Hematopoietic multipotent progenitor cell (in vitro differentiated cells): Measurements from ENCODE around the gene UBAC1. TPM values are rescaled to one million over a fixed set of nuclear protein-coding genes. Genes with fewer than 3 reads are reported as not detected.
"Not testable (repeated sequence)": the region's sequence is repeated elsewhere in the genome, so short reads cannot be mapped to it uniquely, and the experiment has no call there.

Source experiments
- DNase-seq, 3 donors: peaks; one replicate each; pipeline ENCODE4 v3.0.0-alpha.2; 2011 to 2015; ENCODE audit warnings: low read depth in 2 of 3, low spot score in 2 of 3
- total RNA-seq: library from RNA; depleted of rRNA; stranded (reverse); fragments of >200 nt; gene quantifications from one replicate; pipeline ENCODE4 v1.2.3, GENCODE V29; 2012

UBAC1 gene
- total RNA-seq, 1 donor = 31.5 TPM

- no peak for DNase-seq
Observed at GRCh38 chr9:135979547-135980166, 18.5 kb upstream of the UBAC1 start.

GRCh38 chr9:135978642-135979546, 17.7 kb upstream of the UBAC1 start:
- DNase-seq = peak; percentile 34 to 75 (median 47)

GRCh38 chr9:135976944-135977343, 15.8 kb upstream of the UBAC1 start:
- no peak for DNase-seq

GRCh38 chr9:135976531-135976930, 15.4 kb upstream of the UBAC1 start:
- DNase-seq = no peak

GRCh38 chr9:135975834-135976233, 14.7 kb upstream of the UBAC1 start:
- DNase-seq = no peak

GRCh38 chr9:135974220-135974573, 13.0 kb upstream of the UBAC1 start:
- DNase-seq = no peak

- peak in 1 of 3 donors; percentile 53 for DNase-seq
Observed at GRCh38 chr9:135973277-135974219, 12.4 kb upstream of the UBAC1 start.

- peak in 2 of 3 donors; percentile 39 to 47 for DNase-seq
Observed at GRCh38 chr9:135971892-135972291, 10.7 kb upstream of the UBAC1 start.

- DNase-seq = no peak
Observed at GRCh38 chr9:135971111-135971766, 10.1 kb upstream of the UBAC1 start.

- no peak for DNase-seq
Observed at GRCh38 chr9:135970128-135970815, 9.1 kb upstream of the UBAC1 start.

GRCh38 chr9:135969064-135969683, 8.0 kb upstream of the UBAC1 start:
- peak in 2 of 3 donors; percentile 72 to 81 for DNase-seq

- DNase-seq = no peak
Observed at GRCh38 chr9:135968601-135969000, 7.4 kb upstream of the UBAC1 start.

- peak in 1 of 3 donors; percentile 19 for DNase-seq
Observed at GRCh38 chr9:135968083-135968476, 6.9 kb upstream of the UBAC1 start.

GRCh38 chr9:135966916-135967260, 5.7 kb upstream of the UBAC1 start:
- not testable (repeated sequence) for DNase-seq

GRCh38 chr9:135965124-135965756, 4.1 kb upstream of the UBAC1 start:
- DNase-seq = no peak

- DNase-seq = no peak
Observed at GRCh38 chr9:135963938-135964337, 2.8 kb upstream of the UBAC1 start.

GRCh38 chr9:135963338-135963737, 2.2 kb upstream of the UBAC1 start:
- no peak for DNase-seq

- peak in 1 of 3 donors; percentile 48 for DNase-seq
Observed at GRCh38 chr9:135962696-135963307, 1.6 kb upstream of the UBAC1 start.
